GF-D8 (cell line): ENCODE results near the gene GRWD1.

Source experiments
- DNase-seq: peaks from one replicate; lab custom pipeline; 2025; lab: John Stamatoyannopoulos, UW

GRWD1 gene

GRCh38 chr19:48445606-48446481 is at the start of gene GRWD1:
GRWD1 (plus strand) TSS chr19:48445983; CDS start chr19:48446006, 23 bp downstream.
- peak; percentile 96 for DNase-seq

- DNase-seq: no peak
Observed at GRCh38 chr19:48396016-48396823, 49.6 kb upstream of the GRWD1 start.

- DNase-seq: no peak
Observed at GRCh38 chr19:48396824-48397176, 49.0 kb upstream of the GRWD1 start.

GRCh38 chr19:48397263-48398101 is 48.3 kb upstream of the GRWD1 start:
- no peak for DNase-seq

- DNase-seq: no peak
Observed at GRCh38 chr19:48398102-48398374, 47.7 kb upstream of the GRWD1 start.

- DNase-seq: peak; percentile 79
Observed at GRCh38 chr19:48398375-48399235, 47.2 kb upstream of the GRWD1 start.

GRCh38 chr19:48400018-48400742 is 45.6 kb upstream of the GRWD1 start:
- DNase-seq: no peak

- DNase-seq: no peak
Observed at GRCh38 chr19:48401287-48401686, 44.5 kb upstream of the GRWD1 start.

- DNase-seq: peak; percentile 41
Observed at GRCh38 chr19:48403606-48404005, 42.2 kb upstream of the GRWD1 start.

- no peak for DNase-seq
Observed at GRCh38 chr19:48405010-48405659, 40.6 kb upstream of the GRWD1 start.

GRCh38 chr19:48405850-48406249 is 39.9 kb upstream of the GRWD1 start:
- DNase-seq: no peak

- DNase-seq: no peak
Observed at GRCh38 chr19:48413879-48414587, 31.8 kb upstream of the GRWD1 start.

- DNase-seq: no peak
Observed at GRCh38 chr19:48415395-48415794, 30.4 kb upstream of the GRWD1 start.

GRCh38 chr19:48415806-48416221 is 30.0 kb upstream of the GRWD1 start:
- no peak for DNase-seq

GRCh38 chr19:48417421-48417820 is 28.4 kb upstream of the GRWD1 start:
- no peak for DNase-seq

GRCh38 chr19:48418317-48419064 is 27.3 kb upstream of the GRWD1 start:
- DNase-seq: no peak

- DNase-seq: no peak
Observed at GRCh38 chr19:48419158-48419920, 26.4 kb upstream of the GRWD1 start.

GRCh38 chr19:48421548-48421947 is 24.2 kb upstream of the GRWD1 start:
- no peak for DNase-seq
